Ovary (tissue), 9 donors: ENCODE data around the gene GCN1. TPM values are rescaled to one million over a fixed set of nuclear protein-coding genes. Genes with fewer than 3 reads are reported as not detected.
"Not testable (repeated sequence)": the region's sequence is repeated elsewhere in the genome, so short reads cannot be mapped to it uniquely, and the experiment has no call there.

Experiments used
- DNase-seq, 5 donors: peaks; one replicate each; pipeline ENCODE4 v3.0.0-alpha.2; 2019 to 2020
- H3K27ac ChIP-seq, 2 donors: fragments of 200-600 bp; one replicate each; pipeline versions ENCODE4 v1.5.1 to v1.8.0; 2019 to 2022
- H3K27me3 ChIP-seq: fragments of 200-600 bp; one replicate; pipeline ENCODE4 v1.8.0; 2022
- H3K36me3 ChIP-seq: fragments of 200-600 bp; sonication (generic); one replicate; pipeline ENCODE4 v1.5.1; 2019
- H3K4me1 ChIP-seq: one replicate; pipeline ENCODE4 v1.8.1; 2013; ENCODE audit warnings: mild to moderate bottlenecking, moderate library complexity; ENCODE audit not compliant: insufficient read depth
- H3K4me3 ChIP-seq: fragments of 200-600 bp; sonication (generic); one replicate; pipeline ENCODE4 v1.5.1; 2017
- H3K9me3 ChIP-seq, 2 donors: fragments of 200-600 bp in 1 of 2; sonication (generic) in 1 of 2; one replicate each; pipeline versions ENCODE4 v1.5.1 to v1.8.1; 2013 to 2019; ENCODE audit warnings: mild to moderate bottlenecking in 1 of 2, moderate library complexity in 1 of 2
- EP300 ChIP-seq: sonication (generic); formaldehyde crosslinking; IDR thresholded peaks from one replicate; pipeline ENCODE4 v1.6.1; 2017; ENCODE audit warnings: antibody characterized with exemption
- POLR2A ChIP-seq: fragments of 450-650 bp; IDR thresholded peaks from one replicate; pipeline ENCODE4 v1.6.1; 2017; ENCODE audit warnings: antibody characterized with exemption, mild to moderate bottlenecking, moderate library complexity
- WGBS, 3 donors: extraction: QIAGEN DNeasy Blood & Tissue Kit in 1 of 3; methylation state at CpG; one replicate each; pipeline versions ENCODE4 v1.1.5 to v1.1.7; 2013 to 2017; 5-methylcytosine and 5-hydroxymethylcytosine counted together
- intact Hi-C, 4 donors: fragments of 100-400 bp; cut with DNase I; formaldehyde crosslinking; loops; one replicate each; pipeline versions ENCODE4 v1.11.0 to v1.15.1; 2022 to 2023
- polyA plus RNA-seq, 2 donors: library from polyadenylated mRNA; stranded (reverse); fragments of 200-250 nt in 1 of 2; fragments of 350-450 nt in 1 of 2; fragmentation: Illumina TruSeq in 1 of 2; extraction: RNeasy Lipid Tissue Mini Kit (QIAGEN cat#74804) in 1 of 2; gene quantifications; one replicate each; pipeline ENCODE4 v1.2.3, GENCODE V29; 2013 to 2014
- total RNA-seq, 7 donors: library from RNA; depleted of rRNA in 2 of 7; stranded (reverse); fragments of >200 nt in 2 of 7; fragmentation: NEBNext Ultra II Directional in 3 of 7; extraction: Animal tissue kit (Norgen Biotek cat#: 25700) in 3 of 7; gene quantifications; one replicate each; pipeline versions ENCODE4 v1.1.0 to v1.2.4, GENCODE V29; 2016 to 2023
- TF ChIP-seq, protein P1 (sequence below), 3 donors: fragments of 450-650 bp in 2 of 3; fragments of 200-600 bp in 1 of 3; IDR thresholded peaks; one replicate each; pipeline versions ENCODE4 v1.5.1 to v1.8.0; 2016 to 2022; ENCODE audit warnings: antibody characterized with exemption in 3 of 3, mild to moderate bottlenecking in 1 of 3
- donor health status: DM: no; HTN: no; CAD: no; lungs with moderate emphysema.
- donor health status: DM: no; HTN: no; CAD: no.
- donor health status: Bipolar disorder and iron deficiency.
- donor health status: DM: yes; HTN: yes; CAD: no.
- donor health status: DM: no; HTN: no; CAD: no.
- donor health status: DM: yes; HTN: yes; CAD: no.

The GCN1 gene
- total and polyA plus RNA-seq, 9 donors = 22.6 to 86.2 (median 61.4) TPM

DNA sequence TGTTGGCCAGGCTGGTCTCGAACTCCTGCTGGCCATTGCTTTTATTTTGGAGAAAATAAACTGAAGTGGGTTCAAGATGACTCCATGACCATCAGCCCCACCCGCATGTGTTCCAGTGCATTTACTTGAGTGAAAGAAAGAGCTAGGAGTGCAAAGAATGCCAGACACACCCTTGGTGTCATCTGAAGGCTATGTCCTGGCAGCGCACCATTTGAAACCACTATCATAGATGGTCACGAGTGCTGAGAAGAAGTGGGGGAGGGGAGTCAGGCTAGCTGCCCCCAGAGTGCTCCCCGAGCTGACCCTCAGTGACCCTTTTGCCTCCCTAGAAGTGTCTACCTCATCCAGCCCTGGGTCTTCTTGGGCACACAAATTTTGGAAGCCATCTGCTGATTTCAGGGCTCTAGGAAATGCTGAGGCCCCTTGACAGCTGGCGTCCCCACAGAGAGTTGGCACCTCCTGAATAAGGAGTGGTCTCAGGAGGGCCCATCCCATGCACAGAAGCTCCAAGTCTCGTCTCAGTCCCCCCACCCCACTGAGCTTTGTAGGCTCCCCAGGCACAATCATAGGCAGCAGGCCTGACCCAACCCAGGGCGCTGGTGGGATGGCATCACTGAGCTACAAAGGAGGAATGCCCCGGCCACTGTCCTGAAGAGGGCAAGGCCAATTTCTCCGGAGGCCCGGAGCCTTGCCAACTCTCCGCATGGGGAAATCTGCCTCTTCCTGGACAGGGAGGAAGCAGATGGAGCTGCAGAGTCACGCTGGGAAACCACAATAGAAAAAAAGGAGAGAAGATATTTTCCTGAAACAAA lies 43.1 kb upstream of the GCN1 start:
- DNase-seq = peak in 2 of 5 donors; percentile 57 to 72
- H3K36me3 ChIP-seq = no peaks in the 10 kb centered on the region
- no peak overlapping the region for H3K4me3 ChIP-seq
- intact Hi-C loops = no loop called here
- no peaks in the 10 kb centered on the region for H3K9me3 ChIP-seq
- 59 to 70% (median 61%) methylated on average over 13 of the region's 13 CpGs for WGBS, 3 donors
- peaks cover 8% of the 10 kb centered on the region for H3K4me1 ChIP-seq
- no peaks in the 10 kb centered on the region for H3K27me3 ChIP-seq
- H3K27ac ChIP-seq = no peak overlapping the region
- TF ChIP-seq POLR2A (no peak), EP300 (no peak)
- TF ChIP-seq, protein P1, sequence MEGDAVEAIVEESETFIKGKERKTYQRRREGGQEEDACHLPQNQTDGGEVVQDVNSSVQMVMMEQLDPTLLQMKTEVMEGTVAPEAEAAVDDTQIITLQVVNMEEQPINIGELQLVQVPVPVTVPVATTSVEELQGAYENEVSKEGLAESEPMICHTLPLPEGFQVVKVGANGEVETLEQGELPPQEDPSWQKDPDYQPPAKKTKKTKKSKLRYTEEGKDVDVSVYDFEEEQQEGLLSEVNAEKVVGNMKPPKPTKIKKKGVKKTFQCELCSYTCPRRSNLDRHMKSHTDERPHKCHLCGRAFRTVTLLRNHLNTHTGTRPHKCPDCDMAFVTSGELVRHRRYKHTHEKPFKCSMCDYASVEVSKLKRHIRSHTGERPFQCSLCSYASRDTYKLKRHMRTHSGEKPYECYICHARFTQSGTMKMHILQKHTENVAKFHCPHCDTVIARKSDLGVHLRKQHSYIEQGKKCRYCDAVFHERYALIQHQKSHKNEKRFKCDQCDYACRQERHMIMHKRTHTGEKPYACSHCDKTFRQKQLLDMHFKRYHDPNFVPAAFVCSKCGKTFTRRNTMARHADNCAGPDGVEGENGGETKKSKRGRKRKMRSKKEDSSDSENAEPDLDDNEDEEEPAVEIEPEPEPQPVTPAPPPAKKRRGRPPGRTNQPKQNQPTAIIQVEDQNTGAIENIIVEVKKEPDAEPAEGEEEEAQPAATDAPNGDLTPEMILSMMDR (IDR thresholded peaks at IDR 0.05) = no peak

DNA sequence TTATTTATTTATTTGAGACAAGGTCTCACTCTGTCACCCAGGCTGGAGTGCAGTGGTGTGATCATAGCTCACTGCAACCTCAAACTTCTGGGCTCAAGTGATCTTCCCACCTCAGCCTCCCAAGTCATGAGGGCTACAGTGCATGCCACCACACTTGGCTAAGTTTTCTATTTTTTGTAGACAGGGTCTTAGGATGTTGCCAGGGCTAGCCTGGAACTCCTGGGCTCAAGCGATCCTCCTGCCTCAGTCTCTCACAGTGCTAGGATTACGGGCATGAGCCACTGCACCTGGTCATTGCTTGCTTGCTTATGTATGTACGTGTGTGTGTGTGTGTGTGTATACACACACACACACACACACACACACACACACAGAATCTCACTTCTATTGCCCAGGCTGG lies 42.3 kb upstream of the GCN1 start:
- intact Hi-C loops, H3K9me3 ChIP-seq, H3K27ac ChIP-seq, H3K36me3 ChIP-seq, DNase-seq, H3K4me3 ChIP-seq, H3K27me3 ChIP-seq: not testable (repeated sequence)
- WGBS, 3 donors = 84 to 95% (median 89%) methylated on average over 3 of the region's 3 CpGs
- H3K4me1 ChIP-seq = peaks cover 14% of the 10 kb centered on the region

DNA sequence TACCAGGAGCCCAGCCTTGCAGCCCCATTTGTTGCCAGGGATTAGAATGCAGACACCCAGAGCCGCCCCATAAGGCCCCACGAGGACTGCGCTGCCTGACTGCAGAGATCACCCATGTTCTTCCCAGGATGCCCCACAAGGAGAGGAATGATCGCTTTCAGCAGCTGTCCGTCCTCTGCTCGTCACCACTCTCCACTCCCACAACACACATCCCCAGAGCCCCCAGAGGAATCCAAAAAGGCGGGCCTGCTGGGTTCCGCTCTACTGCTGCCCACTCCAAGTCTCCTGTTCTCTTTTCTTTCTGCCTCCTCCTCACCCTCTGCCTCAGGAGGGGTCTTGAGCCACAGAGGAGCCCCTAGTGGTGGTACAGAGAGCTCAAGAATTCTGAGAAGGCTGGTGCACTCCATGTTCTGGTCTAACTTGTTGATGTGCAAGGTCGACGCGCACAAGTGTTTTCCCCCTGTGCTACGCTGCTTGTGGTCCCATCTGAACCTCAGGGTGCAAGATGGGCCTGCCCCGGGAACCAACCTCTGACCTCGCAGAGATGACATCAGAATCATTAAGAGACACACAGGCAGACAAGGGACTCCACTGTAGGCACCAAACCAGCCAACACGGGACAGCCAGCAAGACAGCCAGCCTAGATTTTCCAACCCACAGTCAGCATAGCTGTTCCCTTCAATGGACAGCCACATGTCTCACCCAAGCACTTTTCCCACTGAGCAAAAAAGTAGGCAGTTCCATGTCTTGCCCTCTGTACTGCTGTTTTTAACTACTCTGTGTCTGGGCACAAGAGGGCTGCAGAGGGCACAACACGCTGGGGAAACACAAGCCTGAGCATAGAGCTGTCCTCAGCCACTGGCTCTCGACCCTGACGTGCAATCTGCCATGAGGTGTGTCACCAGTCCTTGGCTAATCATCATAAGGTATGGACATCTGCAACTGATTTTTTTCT lies 41.1 kb upstream of the GCN1 start:
- H3K4me3 ChIP-seq = no peak overlapping the region
- H3K27ac ChIP-seq = no peak overlapping the region
- no peaks in the 10 kb centered on the region for H3K9me3 ChIP-seq
- H3K4me1 ChIP-seq = peaks cover 22% of the 10 kb centered on the region
- no peaks in the 10 kb centered on the region for H3K27me3 ChIP-seq
- 82 to 88% (median 83%) methylated on average over 18 of the region's 18 CpGs for WGBS, 3 donors
- no peaks in the 10 kb centered on the region for H3K36me3 ChIP-seq
- TF ChIP-seq POLR2A = no peak
- no peak for TF ChIP-seq EP300
- intact Hi-C loops = no loop called here
- DNase-seq = no peak

DNA sequence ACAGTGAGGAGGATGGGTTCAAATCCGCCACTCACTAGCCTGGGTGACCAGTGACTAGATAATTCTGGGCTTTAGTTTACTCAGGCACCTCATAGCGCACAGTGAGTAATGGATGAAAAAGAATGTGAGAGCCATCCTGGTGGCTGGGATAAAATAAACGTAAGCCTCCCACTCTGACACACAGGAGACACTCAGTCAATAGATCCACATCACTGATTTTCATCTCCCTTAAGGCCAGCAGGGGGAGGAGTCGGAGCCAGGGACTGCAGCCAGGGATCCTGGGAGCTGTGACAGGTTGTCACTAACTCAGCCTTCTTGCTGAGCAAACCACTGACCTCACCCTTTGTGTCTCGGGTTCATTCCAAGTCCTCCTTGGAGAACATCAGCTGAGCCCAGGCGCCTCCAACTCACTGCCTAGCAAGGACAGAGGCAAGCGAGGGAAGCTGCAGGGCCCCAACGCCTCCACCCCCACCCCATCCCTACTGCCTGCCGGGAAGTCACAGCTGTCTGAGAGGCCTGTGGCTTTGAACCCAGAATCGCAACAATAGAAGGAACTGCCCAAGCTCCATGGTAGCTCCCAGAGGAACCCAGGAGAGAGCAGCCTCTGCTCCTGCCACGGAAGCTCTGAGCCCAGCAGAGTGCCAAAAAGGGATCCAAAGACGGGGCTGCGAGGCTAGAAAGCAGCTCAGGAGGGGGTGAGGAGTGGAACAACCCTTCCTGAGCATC lies 40.3 kb upstream of the GCN1 start:
- Histone ChIP-seq H3K4me3 (no peak overlapping the region), H3K27me3 (no peaks in the 10 kb centered on the region), H3K4me1 (peaks cover 29% of the 10 kb centered on the region), H3K27ac (no peak overlapping the region), H3K9me3 (no peaks in the 10 kb centered on the region), H3K36me3 (no peaks in the 10 kb centered on the region)
- TF ChIP-seq POLR2A (no peak), EP300 (no peak)
- TF ChIP-seq, protein P1 (IDR thresholded peaks at IDR 0.05) = no peak
- peak in 2 of 5 donors; percentile 54 to 62 for DNase-seq
- intact Hi-C loops = no loop called here
- 38 to 51% (median 42%) methylated on average over 13 of the region's 13 CpGs for WGBS, 3 donors

DNA sequence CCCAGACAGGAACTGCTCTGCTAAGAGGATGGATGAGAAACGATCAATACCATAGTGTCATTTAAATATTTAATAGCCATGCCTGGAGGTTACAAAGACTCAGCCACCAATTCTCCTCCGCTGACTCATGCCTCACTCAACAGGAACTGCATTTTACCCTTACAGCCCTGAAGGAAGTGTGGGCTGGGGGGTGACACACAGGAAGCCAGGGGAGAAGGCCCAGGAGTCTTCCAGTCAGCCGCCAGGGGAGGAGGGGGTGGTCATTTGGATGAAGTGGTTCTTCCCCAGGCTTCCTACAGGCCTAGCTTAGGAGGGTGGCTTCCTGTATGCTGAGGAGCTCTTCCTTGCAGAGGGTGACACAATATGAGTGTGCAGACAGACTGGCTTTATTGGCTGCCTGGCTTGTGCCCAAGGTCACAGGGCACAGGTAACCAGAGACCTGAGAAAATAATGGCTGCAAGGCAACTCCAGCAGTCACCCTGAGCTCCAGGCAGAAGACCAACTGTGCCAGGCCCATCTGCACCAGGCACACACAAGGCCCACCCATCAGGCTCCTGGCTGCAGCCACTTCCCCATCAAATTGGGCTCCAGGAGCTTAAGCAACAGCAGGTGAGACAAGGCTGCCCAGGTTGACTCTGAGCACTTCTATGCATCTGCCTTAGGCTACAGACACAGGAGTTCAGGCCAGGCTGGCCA lies 36.9 kb upstream of the GCN1 start:
- DNase-seq = no peak
- WGBS, 3 donors = 64 to 81% (median 74%) methylated on average over 3 of the region's 3 CpGs
- TF ChIP-seq, protein P1 (IDR thresholded peaks at IDR 0.05) = no peak
- TF ChIP-seq EP300 (no peak), POLR2A (no peak)
- peak overlapping the region; percentile 39 to 58 for H3K27ac ChIP-seq
- H3K4me3 ChIP-seq = no peak overlapping the region
- H3K27me3 ChIP-seq = no peaks in the 10 kb centered on the region
- no peaks in the 10 kb centered on the region for H3K9me3 ChIP-seq
- H3K4me1 ChIP-seq = peaks cover 42% of the 10 kb centered on the region
- intact Hi-C loops = no loop called here
- no peaks in the 10 kb centered on the region for H3K36me3 ChIP-seq
